A549 (cell line): ENCODE results near the gene NOP53. TPM values are rescaled to one million over a fixed set of nuclear protein-coding genes. Genes with fewer than 3 reads are reported as not detected.
A peak's percentile ranks its signal among the peaks of the same experiment; 100 is the strongest.

Experiments
- ATAC-seq, 2 experiments: fragments of 200-7000 bp in 1 of 2; fragments of >200 bp in 1 of 2; cut with Nextera tagmentation in 1 of 2; cut with Tn5 transposase in 1 of 2; 3 replicates each; pipeline versions ENCODE4 v1.8.0 to v1.9.1; 2018 to 2020; ENCODE audit warnings: mild to moderate bottlenecking in 1 of 2, moderate library complexity in 1 of 2
- CTCF ChIA-PET: fragments of 300-600 bp; sonication (Branson Sonifier 250); formaldehyde crosslinking; extraction: SDS; loops from one replicate; lab custom pipeline; 2021; ENCODE audit warnings: antibody characterized with exemption, inconsistent platforms; lab: Yijun Ruan, JAX
- POLR2A ChIA-PET: fragments of 350-600 bp; formaldehyde crosslinking; extraction: SDS; loops from one replicate; lab custom pipeline; 2021; ENCODE audit warnings: antibody characterized with exemption, inconsistent platforms; lab: Yijun Ruan, JAX
- DNase-seq, 2 experiments: peaks; one replicate each; pipeline versions ENCODE4 v3.0.0 to v3.0.0-alpha.2; 2011 to 2016; ENCODE audit warnings: low read depth in 1 of 2, low spot score in 1 of 2
- FAIRE-seq: peaks from 2 replicates; lab custom pipeline; 2011; peaks lifted over from hg19 to GRCh38; lab: Jason Lieb, UNC
- H3K27ac ChIP-seq, 2 experiments: fragments of >200 bp; sonication (Bioruptor Twin); formaldehyde crosslinking; 3 replicates each; pipeline ENCODE4 v1.5.1; 2016 to 2017
- H3K4me1 ChIP-seq: fragments of >200 bp; sonication (Bioruptor Twin); formaldehyde crosslinking; 3 replicates; pipeline ENCODE4 v1.6.1; 2016
- H3K4me2 ChIP-seq: fragments of >200 bp; sonication (Bioruptor Twin); formaldehyde crosslinking; 3 replicates; pipeline ENCODE4 v1.6.1; 2016
- H3K4me3 ChIP-seq: fragments of >200 bp; sonication (Bioruptor Twin); formaldehyde crosslinking; 3 replicates; pipeline ENCODE4 v1.5.1; 2016
- H3K9me3 ChIP-seq: fragments of >200 bp; sonication (Bioruptor Twin); formaldehyde crosslinking; 3 replicates; pipeline ENCODE4 v1.6.1; 2016
- CEBPB ChIP-seq, 2 experiments: fragments of >200 bp in 1 of 2; sonication (Bioruptor Twin) in 1 of 2; formaldehyde crosslinking in 1 of 2; IDR thresholded peaks; 2 replicates each; pipeline ENCODE4 v1.6.1; 2012 to 2016
- CHD4 ChIP-seq: fragments of 200-600 bp; sonication (generic); IDR thresholded peaks from 2 replicates; pipeline ENCODE4 v1.6.1; 2016; ENCODE audit warnings: antibody characterized with exemption, mild to moderate bottlenecking, borderline replicate concordance
- EHMT2 ChIP-seq: fragments of 200-600 bp; sonication (generic); IDR thresholded peaks from 2 replicates; pipeline ENCODE4 v1.6.1; 2016; ENCODE audit warnings: antibody characterized with exemption, low read depth, mild to moderate bottlenecking, moderate library complexity
- EP300 ChIP-seq, 2 experiments: fragments of >200 bp; sonication (Bioruptor Twin); formaldehyde crosslinking; IDR thresholded peaks; 2 replicates in 1 of 2; 3 replicates in 1 of 2; pipeline ENCODE4 v1.6.1; 2016 to 2017
- HDAC2 ChIP-seq: fragments of 200-600 bp; sonication (generic); IDR thresholded peaks from 2 replicates; pipeline ENCODE4 v1.6.1; 2016
- HOXB5 ChIP-seq: fragments of 250-450 bp; sonication (Bioruptor Pico); IDR thresholded peaks from 2 replicates; pipeline ENCODE4 v1.5.0; 2020; ENCODE audit warnings: mild to moderate bottlenecking, moderate library complexity
- JUNB ChIP-seq: fragments of >200 bp; sonication (Bioruptor Twin); formaldehyde crosslinking; IDR thresholded peaks from 2 replicates; pipeline ENCODE4 v1.6.1; 2016
- MAFK ChIP-seq: fragments of 450-650 bp; IDR thresholded peaks from 2 replicates; pipeline ENCODE4 v1.6.1; 2014; ENCODE audit not compliant: partially characterized antibody
- MAZ ChIP-seq: fragments of 150-350 bp; IDR thresholded peaks from 2 replicates; pipeline ENCODE4 v1.6.1; 2014; ENCODE audit warnings: antibody characterized with exemption, low read depth, low read length, borderline replicate concordance
- RFX5 ChIP-seq: fragments of 450-650 bp; IDR thresholded peaks from 2 replicates; pipeline ENCODE4 v1.7.1; 2014; ENCODE audit warnings: antibody characterized with exemption, mild to moderate bottlenecking, moderate library complexity
- TP53 ChIP-seq: fragments of 250-450 bp; sonication (Bioruptor Pico); IDR thresholded peaks from 2 replicates; pipeline ENCODE4 v1.5.0; 2021; ENCODE audit warnings: mild to moderate bottlenecking, moderate library complexity
- ZC3H11A ChIP-seq: fragments of 450-650 bp; IDR thresholded peaks from 2 replicates; pipeline ENCODE4 v1.6.1; 2014; ENCODE audit warnings: antibody characterized with exemption, mild to moderate bottlenecking
- WGBS: methylation state at CpG from one replicate; pipeline ENCODE4 v1.1.6; 2017; ENCODE audit errors: missing lambda C conversion rate; 5-methylcytosine and 5-hydroxymethylcytosine counted together
- polyA plus RNA-seq, 4 experiments: library from polyadenylated mRNA; depleted of rRNA in 3 of 4; stranded (reverse); fragments of >200 nt; fragmentation: RNase III in 1 of 4; extraction: RNeasy Plus Mini Kit Qiagen cat#74134 plus additional on column Dnase treatment in 1 of 4; gene quantifications; 2 replicates in 3 of 4; 3 replicates in 1 of 4; pipeline ENCODE4 v1.2.3, GENCODE V29; 2011 to 2017
- TF ChIP-seq, protein P1 (sequence below): IDR thresholded peaks from 2 replicates; pipeline ENCODE4 v1.6.1; 2012; ENCODE audit warnings: low read depth, borderline replicate concordance
- TF ChIP-seq, protein P2 (sequence below): fragments of 150-350 bp; IDR thresholded peaks from 2 replicates; pipeline ENCODE4 v1.6.1; 2014; ENCODE audit warnings: low read depth, mild to moderate bottlenecking, low read length
- TF ChIP-seq, protein P3 (sequence below): fragments of >200 bp; sonication (Bioruptor Twin); formaldehyde crosslinking; IDR thresholded peaks from 2 replicates; pipeline ENCODE4 v1.6.1; 2016

The NOP53 gene
- polyA plus RNA-seq, 2 of the 4 experiments (the other 2 are of a cell fraction): 135 to 182 TPM

DNA sequence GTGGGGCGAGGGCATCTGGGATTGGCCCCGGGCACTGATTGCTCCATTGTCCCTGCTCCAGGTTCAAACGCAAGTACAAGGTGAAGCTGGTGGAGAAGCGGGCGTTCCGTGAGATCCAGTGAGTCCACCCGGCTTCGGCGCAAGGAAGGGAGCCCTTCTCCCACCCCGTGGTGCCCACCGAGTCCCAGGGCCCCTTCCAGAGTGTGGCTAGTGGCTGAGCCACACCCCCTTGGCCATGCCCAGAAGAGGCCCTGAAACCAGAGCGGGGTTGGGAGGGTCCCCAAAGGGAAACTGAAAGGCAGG lies 11.2 kb downstream of the NOP53 start (continued):
- no peak for TF ChIP-seq EP300 (IDR thresholded peaks at IDR 0.05)
- TF ChIP-seq, protein P1, sequence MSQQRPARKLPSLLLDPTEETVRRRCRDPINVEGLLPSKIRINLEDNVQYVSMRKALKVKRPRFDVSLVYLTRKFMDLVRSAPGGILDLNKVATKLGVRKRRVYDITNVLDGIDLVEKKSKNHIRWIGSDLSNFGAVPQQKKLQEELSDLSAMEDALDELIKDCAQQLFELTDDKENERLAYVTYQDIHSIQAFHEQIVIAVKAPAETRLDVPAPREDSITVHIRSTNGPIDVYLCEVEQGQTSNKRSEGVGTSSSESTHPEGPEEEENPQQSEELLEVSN: no peak
- TF ChIP-seq HOXB5: no peak
- no peak for TF ChIP-seq JUNB
- TF ChIP-seq RFX5: no peak
- no peak for TF ChIP-seq CEBPB (IDR thresholded peaks at IDR 0.05)
- TF ChIP-seq HDAC2: no peak
- TF ChIP-seq, protein P2, sequence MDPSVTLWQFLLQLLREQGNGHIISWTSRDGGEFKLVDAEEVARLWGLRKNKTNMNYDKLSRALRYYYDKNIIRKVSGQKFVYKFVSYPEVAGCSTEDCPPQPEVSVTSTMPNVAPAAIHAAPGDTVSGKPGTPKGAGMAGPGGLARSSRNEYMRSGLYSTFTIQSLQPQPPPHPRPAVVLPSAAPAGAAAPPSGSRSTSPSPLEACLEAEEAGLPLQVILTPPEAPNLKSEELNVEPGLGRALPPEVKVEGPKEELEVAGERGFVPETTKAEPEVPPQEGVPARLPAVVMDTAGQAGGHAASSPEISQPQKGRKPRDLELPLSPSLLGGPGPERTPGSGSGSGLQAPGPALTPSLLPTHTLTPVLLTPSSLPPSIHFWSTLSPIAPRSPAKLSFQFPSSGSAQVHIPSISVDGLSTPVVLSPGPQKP: no peak

DNA sequence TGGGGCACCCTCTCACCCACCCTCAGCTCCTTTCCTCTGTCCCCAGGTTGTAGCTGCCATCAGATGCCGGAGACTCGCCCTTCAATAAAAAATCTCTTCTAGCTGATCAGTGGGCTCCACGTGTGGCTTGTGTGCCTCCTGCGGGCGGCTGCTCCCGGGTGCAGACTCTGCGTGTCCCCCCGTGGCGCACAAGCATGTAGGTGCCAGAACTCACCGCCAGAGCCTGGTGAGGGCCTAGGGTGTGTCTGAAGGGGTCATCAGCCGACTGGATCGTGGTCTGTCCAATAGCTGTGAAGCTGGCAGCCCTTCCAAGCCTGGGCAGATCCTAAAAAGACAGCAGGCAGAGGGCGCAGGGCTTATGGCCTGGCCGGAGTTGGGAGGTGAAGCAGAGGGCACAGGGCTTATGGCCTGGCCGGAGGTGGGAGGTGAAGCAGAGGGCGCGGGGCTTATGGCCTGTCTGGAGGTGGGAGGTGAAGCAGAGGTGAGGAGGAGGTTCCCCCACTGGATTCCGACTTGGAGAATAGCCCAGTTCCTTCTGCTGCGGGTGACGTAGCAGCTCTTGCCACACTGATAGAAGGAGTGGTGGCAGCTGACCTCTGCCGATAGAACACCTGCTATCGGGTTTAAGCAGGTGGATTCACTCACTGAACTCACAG lies 11.7 kb downstream of the NOP53 start:
- no peaks in the 10 kb centered on the region; the same call in 2 of the 3 replicates for H3K4me1 ChIP-seq
- CTCF ChIA-PET: interaction anchor here (0.9 to 42.0 kb wide), 7 partner anchors 8 to 112 kb away, joined by 4 to 1389 read pairs (median 16); partner anchors contain the start of gene EHD2
- ATAC-seq: peak; percentile 5 to 11; a peak in 3 of 6 replicates

DNA sequence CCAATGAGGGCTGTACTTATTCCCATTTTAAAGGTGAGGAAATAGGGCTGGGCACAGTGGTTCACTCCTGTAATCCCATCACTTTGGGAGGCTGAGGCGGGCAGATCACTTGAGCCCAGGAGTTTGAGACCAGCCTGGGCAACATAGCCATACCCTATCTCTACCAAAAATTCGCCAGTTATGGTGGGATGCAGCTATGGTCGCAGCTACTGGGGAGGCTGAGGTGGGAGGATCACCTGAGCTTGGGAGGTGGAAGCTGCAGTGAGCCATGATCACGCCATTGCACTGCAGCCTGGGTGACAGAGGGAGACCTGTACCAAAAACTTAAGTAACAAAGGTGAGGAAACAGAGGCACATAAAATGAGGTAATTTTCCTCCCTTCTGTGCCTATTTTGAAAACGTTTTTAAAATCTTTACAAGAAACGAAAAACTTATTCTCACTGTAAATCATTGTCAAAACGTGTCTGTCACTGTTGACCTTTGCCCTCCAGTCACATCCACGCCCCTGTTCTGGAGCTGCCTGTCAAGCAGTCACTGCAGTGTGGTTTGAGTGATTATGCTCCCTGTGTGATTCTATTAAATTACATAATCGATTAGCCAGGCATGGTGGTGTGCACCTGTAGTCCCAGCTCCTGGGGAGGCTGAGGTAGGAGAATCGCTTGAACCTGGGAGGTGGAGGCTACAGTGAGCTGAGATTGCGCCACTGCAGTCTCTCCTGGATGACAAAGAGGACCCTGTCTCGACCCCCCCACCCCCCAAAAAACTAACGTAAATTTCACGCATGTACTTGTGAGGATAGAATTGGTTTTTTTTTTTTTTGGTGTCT lies 12.5 kb downstream of the NOP53 start:
- H3K9me3 ChIP-seq: no peaks in the 10 kb centered on the region
- ChIA-PET POLR2A (interaction anchor here (0.6 to 1.6 kb wide), 2 partner anchors 12 to 864 kb away, joined by 6 to 9 read pairs; partner anchors contain the start of gene NOP53), CTCF (interaction anchor here (0.7 to 42.0 kb wide), 7 partner anchors 7 to 111 kb away, joined by 3 to 1389 read pairs (median 16); partner anchors contain the start of gene EHD2)
- TF ChIP-seq TP53 (0 out of 2 replicates have a peak, but pooled peaks have one; percentile 33), CHD4 (no peak), EHMT2 (no peak), MAFK (no peak)
- TF ChIP-seq, protein P1: no peak
- H3K4me1 ChIP-seq: no peaks in the 10 kb centered on the region; the same call in 2 of the 3 replicates
- no peak overlapping the region for H3K27ac ChIP-seq
- 72% methylated on average over 14 of the region's 14 CpGs for WGBS
- ATAC-seq: no peak
- no peak overlapping the region for H3K4me3 ChIP-seq
- FAIRE-seq: peak; percentile 7
- no peak for DNase-seq
- H3K4me2 ChIP-seq: no peak overlapping the region

More for the DNA sequence above, 11.7 kb downstream of the NOP53 start:
- FAIRE-seq (no peak), DNase-seq (no peak)
- H3K4me2 ChIP-seq: no peak overlapping the region
- POLR2A ChIA-PET: interaction anchor here (0.6 kb wide), 1 partner anchor 33 kb away, joined by 4 read pairs; no protein-coding TSS in a partner anchor
- TF ChIP-seq HDAC2 (no peak), ZC3H11A (no peak), JUNB (no peak)
- TF ChIP-seq, protein P3, sequence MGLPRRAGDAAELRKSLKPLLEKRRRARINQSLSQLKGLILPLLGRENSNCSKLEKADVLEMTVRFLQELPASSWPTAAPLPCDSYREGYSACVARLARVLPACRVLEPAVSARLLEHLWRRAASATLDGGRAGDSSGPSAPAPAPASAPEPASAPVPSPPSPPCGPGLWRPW: no peak
- H3K4me3 ChIP-seq: no peak overlapping the region
- 91% methylated on average over 18 of the region's 22 CpGs for WGBS
- H3K27ac ChIP-seq: no peak overlapping the region
- H3K9me3 ChIP-seq: no peaks in the 10 kb centered on the region

DNA sequence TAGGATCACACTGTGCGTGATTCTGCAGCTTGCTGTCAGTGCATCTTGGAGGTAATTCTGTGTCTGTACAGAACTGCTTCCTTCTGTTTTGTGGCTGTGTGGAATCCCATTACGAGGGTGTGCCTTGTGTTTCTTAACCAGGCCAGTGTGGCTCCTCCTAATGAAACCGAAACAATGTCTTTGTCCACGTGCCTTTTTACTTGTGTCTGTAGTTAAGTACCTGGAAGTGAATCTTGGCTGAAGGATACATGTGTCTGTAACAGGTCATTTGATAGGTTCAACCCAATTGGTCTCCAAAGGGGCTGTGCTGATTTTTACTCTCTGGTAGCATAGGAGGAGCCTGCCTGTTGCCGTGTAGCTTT lies 13.1 kb downstream of the NOP53 start:
- no peak overlapping the region for H3K27ac ChIP-seq
- FAIRE-seq: no peak
- 94% methylated on average over 5 of the region's 5 CpGs for WGBS
- ATAC-seq: no peak
- no peak for DNase-seq
- H3K9me3 ChIP-seq: no peaks in the 10 kb centered on the region
- no peak overlapping the region for H3K4me3 ChIP-seq
- ChIA-PET POLR2A (interaction anchor here (0.6 to 1.6 kb wide), 2 partner anchors 12 to 865 kb away, joined by 6 to 9 read pairs; partner anchors contain the start of gene NOP53), CTCF (interaction anchor here (0.7 to 42.0 kb wide), 7 partner anchors 7 to 50 kb away, joined by 3 to 1389 read pairs (median 16); partner anchors contain the start of gene EHD2)
- no peak for TF ChIP-seq HOXB5
- no peak for TF ChIP-seq MAZ
- H3K4me1 ChIP-seq: no peaks in the 10 kb centered on the region; the same call in 2 of the 3 replicates
- H3K4me2 ChIP-seq: no peak overlapping the region
